Thymus (tissue), 11 donors: ENCODE data around the gene DDX6. TPM values are rescaled to one million over a fixed set of nuclear protein-coding genes. Genes with fewer than 3 reads are reported as not detected.
"Not testable (repeated sequence)": the region's sequence is repeated elsewhere in the genome, so short reads cannot be mapped to it uniquely, and the experiment has no call there.

Experiments used
- DNase-seq, 9 donors: peaks; one replicate each; pipeline ENCODE4 v3.0.0-alpha.2; 2013; ENCODE audit warnings: low spot score in 9 of 9, low read depth in 6 of 9, missing footprints in 1 of 9
- H3K27ac ChIP-seq, 2 donors: one replicate each; pipeline ENCODE4 v1.5.1; 2013; ENCODE audit warnings: control low read depth in 1 of 2, low read depth in 1 of 2, low read length in 1 of 2, mild to moderate bottlenecking in 1 of 2, moderate library complexity in 1 of 2
- H3K27me3 ChIP-seq, 2 donors: one replicate each; pipeline ENCODE4 v1.5.1; 2013; ENCODE audit warnings: low read length in 1 of 2; ENCODE audit not compliant: control insufficient read depth in 2 of 2, insufficient read depth in 1 of 2
- H3K36me3 ChIP-seq, 2 donors: one replicate each; pipeline ENCODE4 v1.5.1; 2013; ENCODE audit warnings: low read length in 1 of 2, mild to moderate bottlenecking in 1 of 2, moderate library complexity in 1 of 2; ENCODE audit not compliant: control insufficient read depth in 2 of 2, insufficient read depth in 2 of 2
- H3K4me1 ChIP-seq, 2 donors: one replicate each; pipeline ENCODE4 v1.5.1; 2013; ENCODE audit warnings: low read length in 2 of 2; ENCODE audit not compliant: control insufficient read depth in 2 of 2, insufficient read depth in 2 of 2
- H3K4me3 ChIP-seq, 2 donors: one replicate each; pipeline ENCODE4 v1.5.1; 2013; ENCODE audit warnings: low read length in 2 of 2, control low read depth in 1 of 2, mild to moderate bottlenecking in 1 of 2
- H3K9me3 ChIP-seq, 2 donors: one replicate each; pipeline ENCODE4 v1.5.1; 2013; ENCODE audit warnings: low read length in 1 of 2, mild to moderate bottlenecking in 1 of 2; ENCODE audit not compliant: control insufficient read depth in 2 of 2, insufficient read depth in 1 of 2
- WGBS: extraction: QIAGEN DNeasy Blood & Tissue Kit; methylation state at CpG from one replicate; pipeline ENCODE4 v1.1.7; 2013; 5-methylcytosine and 5-hydroxymethylcytosine counted together
- polyA plus RNA-seq: library from polyadenylated mRNA; stranded (reverse); fragments of 200-250 nt; gene quantifications from one replicate; pipeline ENCODE4 v1.2.3, GENCODE V29; 2013
- total RNA-seq: library from RNA; stranded (reverse); fragments of 120-200 nt; gene quantifications from one replicate; pipeline ENCODE4 v1.2.4, GENCODE V29; 2013
- donor health status: healthy.

DDX6 gene
- total and polyA plus RNA-seq, 2 donors, result 54.4 to 71.1 TPM

- Histone ChIP-seq H3K4me1 (no peaks in the 10 kb centered on the region), H3K27ac (peak overlapping the region in 1 of 2 donors; percentile 36), H3K9me3 (no peaks in the 10 kb centered on the region), H3K4me3 (no peak overlapping the region), H3K36me3 (no peaks in the 10 kb centered on the region), H3K27me3 (no peaks in the 10 kb centered on the region)
- WGBS, result 87% methylated on average over 14 of the region's 14 CpGs
- peak in 2 of 9 donors; percentile 14 to 32 for DNase-seq
These were observed 29.7 kb upstream of the DDX6 start for GRCh38 chr11:118820412-118821357.

GRCh38 chr11:118820025-118820379 is 29.0 kb upstream of the DDX6 start:
- WGBS, result 97% methylated on average over 7 of the region's 7 CpGs
- H3K27ac ChIP-seq, H3K36me3 ChIP-seq, DNase-seq, H3K4me3 ChIP-seq, H3K4me1 ChIP-seq, H3K27me3 ChIP-seq, H3K9me3 ChIP-seq: not testable (repeated sequence)

GRCh38 chr11:118819334-118820024 is 28.5 kb upstream of the DDX6 start:
- Histone ChIP-seq H3K27ac (no peak overlapping the region), H3K4me1 (no peaks in the 10 kb centered on the region), H3K4me3 (no peak overlapping the region), H3K36me3 (no peaks in the 10 kb centered on the region), H3K9me3 (no peaks in the 10 kb centered on the region), H3K27me3 (no peaks in the 10 kb centered on the region)
- DNase-seq, result no peak
- 97% methylated on average over 7 of the region's 7 CpGs for WGBS

GRCh38 chr11:118818130-118818529 is 27.2 kb upstream of the DDX6 start:
- whole genome bisulfite sequencing, result 98% methylated on average over 4 of the region's 4 CpGs
- H3K27me3 ChIP-seq, result no peaks in the 10 kb centered on the region
- H3K4me3 ChIP-seq, result no peak overlapping the region
- H3K36me3 ChIP-seq, result no peaks in the 10 kb centered on the region
- H3K27ac ChIP-seq, result no peak overlapping the region
- DNase-seq, result no peak
- no peaks in the 10 kb centered on the region for H3K4me1 ChIP-seq
- no peaks in the 10 kb centered on the region for H3K9me3 ChIP-seq

GRCh38 chr11:118813551-118813950 is 22.6 kb upstream of the DDX6 start:
- Histone ChIP-seq H3K9me3 (no peaks in the 10 kb centered on the region), H3K36me3 (no peaks in the 10 kb centered on the region), H3K27ac (no peak overlapping the region), H3K4me3 (no peak overlapping the region), H3K27me3 (no peaks in the 10 kb centered on the region), H3K4me1 (no peaks in the 10 kb centered on the region)
- WGBS, result 88% methylated on average over 1 of the region's 1 CpG
- no peak for DNase-seq

GRCh38 chr11:118812485-118812884 is 21.5 kb upstream of the DDX6 start:
- DNase-seq, result no peak

GRCh38 chr11:118807800-118808778 is 17.1 kb upstream of the DDX6 start:
- Histone ChIP-seq H3K27me3 (no peaks in the 10 kb centered on the region), H3K9me3 (no peaks in the 10 kb centered on the region), H3K27ac (no peak overlapping the region), H3K36me3 (no peaks in the 10 kb centered on the region), H3K4me3 (no peak overlapping the region), H3K4me1 (no peaks in the 10 kb centered on the region)
- 82% methylated on average over 3 of the region's 3 CpGs for WGBS
- no peak for DNase-seq

More at GRCh38 chr11:118812485-118812884, 21.5 kb upstream of the DDX6 start:
- WGBS, result 74% methylated on average over 4 of the region's 5 CpGs
- Histone ChIP-seq H3K9me3 (no peaks in the 10 kb centered on the region), H3K4me1 (no peaks in the 10 kb centered on the region), H3K27me3 (no peaks in the 10 kb centered on the region), H3K27ac (no peak overlapping the region), H3K4me3 (no peak overlapping the region), H3K36me3 (no peaks in the 10 kb centered on the region)

GRCh38 chr11:118806400-118806799 is 15.4 kb upstream of the DDX6 start:
- Histone ChIP-seq H3K9me3 (no peaks in the 10 kb centered on the region), H3K4me3 (no peak overlapping the region), H3K27me3 (no peaks in the 10 kb centered on the region), H3K36me3 (no peaks in the 10 kb centered on the region), H3K4me1 (no peaks in the 10 kb centered on the region), H3K27ac (no peak overlapping the region)
- no peak for DNase-seq
- 92% methylated on average over 4 of the region's 4 CpGs for WGBS
